AG04450 (cell line): Measurements from ENCODE around the gene NHS. TPM values are rescaled to one million over a fixed set of nuclear protein-coding genes. Genes with fewer than 3 reads are reported as not detected.

ENCODE experiments used
- CTCF ChIA-PET: fragments of 300-600, 350-600 bp; formaldehyde crosslinking; extraction: SDS; loops from one replicate; lab custom pipeline; 2022; ENCODE audit warnings: antibody characterized with exemption, inconsistent platforms; lab: Charles Lee
- POLR2A ChIA-PET: fragments of 350-600 bp; formaldehyde crosslinking; extraction: SDS; loops from one replicate; lab custom pipeline; 2021; ENCODE audit warnings: antibody characterized with exemption, inconsistent platforms; lab: Yijun Ruan, JAX
- DNase-seq: peaks from one replicate; pipeline ENCODE4 v3.0.0-alpha.2; 2011; ENCODE audit warnings: low read depth, low spot score
- H3K27ac ChIP-seq: one replicate; pipeline ENCODE4 v1.5.1; 2012; ENCODE audit warnings: low read depth, low read length, control low read depth
- H3K27me3 ChIP-seq: one replicate; pipeline ENCODE4 v1.6.0; 2012; ENCODE audit warnings: low read length; ENCODE audit not compliant: control insufficient read depth, insufficient read depth
- H3K4me3 ChIP-seq: 2 replicates; pipeline ENCODE4 v1.5.1; 2011; ENCODE audit warnings: mild to moderate bottlenecking, low read depth, low read length, control low read depth
- H3K9me3 ChIP-seq: 2 replicates; pipeline ENCODE4 v1.5.1; 2012; ENCODE audit warnings: low read length; ENCODE audit not compliant: control insufficient read depth, insufficient read depth
- CTCF ChIP-seq: IDR thresholded peaks from 2 replicates; pipeline ENCODE4 v1.5.1; 2011; ENCODE audit warnings: low read depth, low read length, control low read depth, inconsistent platforms
- polyA plus RNA-seq: library from polyadenylated mRNA; depleted of rRNA; stranded (reverse); fragments of >200 nt; gene quantifications from 2 replicates; pipeline ENCODE4 v1.2.3, GENCODE V29; 2011

Gene NHS
- polyA plus RNA-seq, 1 experiment = 2.0 TPM

DNA sequence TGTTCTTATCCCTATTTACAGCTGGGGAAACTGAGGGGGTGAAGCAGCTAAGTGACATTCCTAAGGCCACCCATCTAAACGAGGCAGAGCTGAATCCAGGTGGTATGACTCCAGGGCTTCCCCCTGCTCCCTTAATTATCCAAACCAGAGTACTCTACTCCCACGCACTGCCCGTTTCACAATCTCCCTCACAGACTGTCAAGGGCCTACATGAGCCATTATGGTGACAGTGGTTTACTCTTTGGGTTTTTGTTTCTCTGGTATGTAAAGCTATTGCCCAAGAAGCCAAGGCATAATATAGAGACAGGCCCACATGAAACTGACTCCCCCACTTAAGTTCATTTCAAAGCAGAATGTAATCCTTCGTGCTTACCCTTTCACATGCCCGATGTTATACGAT, 95.1 kb downstream of the NHS start:
- H3K27ac ChIP-seq = no peak overlapping the region
- H3K27me3 ChIP-seq = no peaks in the 10 kb centered on the region
- ChIA-PET CTCF (no interaction called here), POLR2A (no interaction called here)
- no peak for TF ChIP-seq CTCF
- no peaks in the 10 kb centered on the region for H3K9me3 ChIP-seq
- DNase-seq = peak; percentile 1
- H3K4me3 ChIP-seq = no peak overlapping the region

GRCh38 chrX:17471121-17471520, 96.1 kb downstream of the NHS start:
- POLR2A ChIA-PET = interaction anchor here (0.7 to 1.1 kb wide), 2 partner anchors 14 to 56 kb away, joined by 3 read pairs; no protein-coding TSS in a partner anchor
- Histone ChIP-seq H3K4me3 (no peak overlapping the region), H3K27me3 (no peaks in the 10 kb centered on the region), H3K27ac (no peak overlapping the region), H3K9me3 (no peaks in the 10 kb centered on the region)
- CTCF ChIA-PET = no interaction called here
- TF ChIP-seq CTCF = no peak
- no peak for DNase-seq

DNA sequence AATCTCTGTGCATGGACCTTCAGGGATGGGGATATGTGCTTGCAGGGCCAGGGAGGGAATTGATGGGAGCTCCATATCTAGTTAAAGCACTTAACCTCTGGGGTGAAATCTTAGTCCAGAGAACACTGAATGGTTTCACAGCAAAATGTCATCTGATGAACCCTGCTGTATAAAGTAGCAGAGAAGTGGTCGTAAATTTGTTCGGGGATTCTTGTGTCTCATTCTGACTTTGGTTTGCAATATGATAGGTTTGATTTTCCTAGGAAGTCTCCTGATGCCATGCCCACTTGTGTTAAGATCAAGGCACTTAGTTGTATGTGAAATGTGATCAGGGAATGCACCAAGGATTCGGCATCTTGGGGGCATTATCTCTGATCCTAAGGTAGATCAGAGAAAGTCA, 96.9 kb downstream of the NHS start:
- no peak for TF ChIP-seq CTCF
- POLR2A ChIA-PET = no interaction called here
- Histone ChIP-seq H3K4me3 (no peak overlapping the region), H3K9me3 (no peaks in the 10 kb centered on the region), H3K27ac (no peak overlapping the region), H3K27me3 (no peaks in the 10 kb centered on the region)
- no peak for DNase-seq
- CTCF ChIA-PET = no interaction called here

DNA sequence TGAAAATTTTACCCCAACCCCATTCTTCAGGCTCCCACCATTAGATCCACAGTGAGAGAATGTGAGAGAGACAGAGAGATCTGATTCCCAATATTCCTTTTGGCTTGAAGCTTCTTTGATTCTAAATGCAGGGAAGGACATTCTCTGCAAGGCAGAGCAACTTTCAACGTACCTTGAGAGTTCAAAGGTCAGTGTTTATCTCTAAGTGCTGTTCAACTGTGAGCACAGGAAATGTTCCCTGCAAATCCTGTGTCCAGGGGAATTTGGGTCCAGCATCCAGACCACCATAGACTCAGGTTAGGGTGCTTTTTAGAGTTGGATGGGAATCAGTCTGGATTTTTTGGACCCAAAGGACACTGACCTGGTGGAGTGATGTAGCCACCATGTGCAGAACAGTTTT, 97.4 kb downstream of the NHS start:
- H3K4me3 ChIP-seq = no peak overlapping the region
- no peaks in the 10 kb centered on the region for H3K27me3 ChIP-seq
- no peak overlapping the region for H3K27ac ChIP-seq
- CTCF ChIA-PET = no interaction called here
- DNase-seq = no peak
- TF ChIP-seq CTCF = no peak
- no peaks in the 10 kb centered on the region for H3K9me3 ChIP-seq
- POLR2A ChIA-PET = no interaction called here

DNA sequence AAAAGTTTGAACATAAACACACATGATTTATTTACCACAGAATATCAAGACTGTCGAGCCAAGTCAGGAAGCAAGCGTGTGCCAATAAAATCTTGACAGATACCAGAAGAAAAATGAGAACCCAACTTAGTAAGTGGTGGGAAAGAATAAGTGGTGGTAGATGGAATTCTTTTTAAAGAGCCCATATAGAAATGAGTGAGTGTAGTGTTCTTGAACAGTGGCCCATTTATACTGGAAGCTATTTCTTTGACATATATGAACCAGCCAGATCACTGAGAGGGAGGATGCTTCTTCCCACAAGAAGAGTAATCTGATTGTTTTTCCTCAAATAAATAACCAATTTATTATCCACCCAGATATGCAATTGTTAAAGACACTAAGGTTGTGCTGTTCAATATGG, 98.0 kb downstream of the NHS start:
- no peaks in the 10 kb centered on the region for H3K27me3 ChIP-seq
- DNase-seq = no peak
- no peak for TF ChIP-seq CTCF
- no peaks in the 10 kb centered on the region for H3K9me3 ChIP-seq
- H3K4me3 ChIP-seq = no peak overlapping the region
- ChIA-PET POLR2A (no interaction called here), CTCF (no interaction called here)
- H3K27ac ChIP-seq = no peak overlapping the region
